ENCODE data around the gene CA10. TPM values are rescaled to one million over a fixed set of nuclear protein-coding genes. Genes with fewer than 3 reads are reported as not detected.

The CA10 gene
- total RNA-seq, 1 donor = not detected

DNA sequence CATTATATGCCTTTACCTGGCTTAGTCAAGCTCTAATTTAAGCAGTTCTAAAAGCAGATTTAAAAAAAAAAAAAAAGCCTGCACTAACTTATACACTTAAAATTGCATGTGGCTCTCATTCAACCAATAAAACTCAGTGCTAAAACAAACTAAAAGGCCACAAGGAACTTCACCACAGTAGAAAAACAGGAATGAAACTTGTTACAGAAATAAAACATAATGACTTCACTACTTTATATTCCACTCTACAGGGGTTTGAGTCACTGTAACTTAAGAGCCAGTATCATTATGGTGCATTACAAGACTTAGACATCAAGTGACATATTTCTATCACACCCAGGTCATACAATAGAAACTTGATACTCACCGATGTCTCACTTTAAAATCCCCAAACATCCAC, 11.1 kb downstream of the CA10 start:
- no peak overlapping the region for H2AFZ ChIP-seq (ENCODE audit: low read length)
- no peak overlapping the region for H3K27ac ChIP-seq (ENCODE audit: low read depth, low read length)
- no peaks in the 10 kb centered on the region for H3K36me3 ChIP-seq (ENCODE audit: insufficient read depth, low read length)
- no peak for DNase-seq (ENCODE audit: insufficient read length, low spot score, missing footprints)
- TF ChIP-seq CTCF (IDR thresholded peaks at IDR 0.05; ENCODE audit: extremely low read depth, low read depth, low read length) = no peak
- H4K20me1 ChIP-seq (ENCODE audit: insufficient read depth, low read length) = no peaks in the 10 kb centered on the region
- H3K9me3 ChIP-seq (ENCODE audit: low read depth, low read length) = no peaks in the 10 kb centered on the region
- no peaks in the 10 kb centered on the region for H3K79me2 ChIP-seq (ENCODE audit: insufficient read depth, low read length)
- no peaks in the 10 kb centered on the region for H3K27me3 ChIP-seq (ENCODE audit: insufficient read depth, low read length)
- H3K4me2 ChIP-seq (ENCODE audit: insufficient read depth, low read length) = no peak overlapping the region
- H3K4me1 ChIP-seq (ENCODE audit: insufficient read depth, low read length) = no peaks in the 10 kb centered on the region
- no peak overlapping the region for H3K4me3 ChIP-seq (ENCODE audit: insufficient read depth, low read length)

DNA sequence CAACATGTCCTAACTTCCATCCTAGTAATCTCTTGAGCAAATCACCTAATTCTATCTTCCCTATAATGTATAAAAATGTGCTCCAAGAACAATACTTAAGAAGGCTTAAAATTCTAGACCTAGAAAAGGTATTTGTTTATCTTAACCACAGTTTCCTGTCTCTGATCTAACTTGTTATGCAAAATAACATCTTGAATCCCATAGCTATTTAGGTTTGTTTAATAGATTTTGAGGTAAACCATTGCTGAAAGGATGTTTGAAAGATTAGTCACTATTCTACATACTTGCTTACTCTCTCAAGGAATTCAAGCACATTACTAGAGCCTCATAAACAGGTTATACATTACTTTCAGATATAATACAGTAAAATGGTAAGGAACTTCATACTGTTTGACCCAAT, 13.0 kb downstream of the CA10 start:
- H3K9me3 ChIP-seq (ENCODE audit: low read depth, low read length) = no peaks in the 10 kb centered on the region
- no peaks in the 10 kb centered on the region for H3K27me3 ChIP-seq (ENCODE audit: insufficient read depth, low read length)
- no peak overlapping the region for H3K4me3 ChIP-seq (ENCODE audit: insufficient read depth, low read length)
- TF ChIP-seq CTCF (IDR thresholded peaks at IDR 0.05; ENCODE audit: extremely low read depth, low read depth, low read length) = no peak
- H3K4me1 ChIP-seq (ENCODE audit: insufficient read depth, low read length) = no peaks in the 10 kb centered on the region
- DNase-seq (ENCODE audit: insufficient read length, low spot score, missing footprints) = no peak
- no peak overlapping the region for H2AFZ ChIP-seq (ENCODE audit: low read length)
- H3K4me2 ChIP-seq (ENCODE audit: insufficient read depth, low read length) = no peak overlapping the region
- H3K27ac ChIP-seq (ENCODE audit: low read depth, low read length) = no peak overlapping the region
- no peaks in the 10 kb centered on the region for H3K36me3 ChIP-seq (ENCODE audit: insufficient read depth, low read length)
- H3K79me2 ChIP-seq (ENCODE audit: insufficient read depth, low read length) = no peaks in the 10 kb centered on the region
- no peaks in the 10 kb centered on the region for H4K20me1 ChIP-seq (ENCODE audit: insufficient read depth, low read length)

DNA sequence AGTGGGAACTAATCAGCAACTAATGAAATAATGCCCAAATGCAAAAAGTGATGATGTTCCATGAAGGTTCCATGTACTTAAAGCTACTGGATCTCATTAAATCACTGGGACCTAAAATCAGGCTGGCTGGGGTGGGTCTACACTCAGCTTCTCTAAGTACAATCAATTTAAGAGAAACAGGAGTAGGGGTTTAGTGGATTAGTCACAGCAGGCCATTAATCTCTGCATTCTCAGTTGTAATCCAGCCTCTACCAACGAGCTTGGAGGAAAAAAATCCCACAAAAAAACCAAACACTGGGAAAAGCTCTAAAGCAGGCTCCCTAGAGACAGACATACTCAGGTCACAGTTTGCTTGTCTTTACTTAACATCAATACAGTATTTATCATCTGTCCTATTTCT, 15.0 kb downstream of the CA10 start:
- Histone ChIP-seq H3K4me2 (ENCODE audit: insufficient read depth, low read length) (no peak overlapping the region), H3K27ac (ENCODE audit: low read depth, low read length) (no peak overlapping the region), H3K79me2 (ENCODE audit: insufficient read depth, low read length) (no peaks in the 10 kb centered on the region), H3K4me1 (ENCODE audit: insufficient read depth, low read length) (no peaks in the 10 kb centered on the region), H3K27me3 (ENCODE audit: insufficient read depth, low read length) (no peaks in the 10 kb centered on the region), H3K36me3 (ENCODE audit: insufficient read depth, low read length) (no peaks in the 10 kb centered on the region), H4K20me1 (ENCODE audit: insufficient read depth, low read length) (no peaks in the 10 kb centered on the region), H2AFZ (ENCODE audit: low read length) (no peak overlapping the region), H3K9me3 (ENCODE audit: low read depth, low read length) (no peaks in the 10 kb centered on the region), H3K4me3 (ENCODE audit: insufficient read depth, low read length) (no peak overlapping the region)
- TF ChIP-seq CTCF (IDR thresholded peaks at IDR 0.05; ENCODE audit: extremely low read depth, low read depth, low read length) = no peak
- DNase-seq (ENCODE audit: insufficient read length, low spot score, missing footprints) = no peak

- no peaks in the 10 kb centered on the region for H3K9me3 ChIP-seq (ENCODE audit: low read depth, low read length)
- H3K36me3 ChIP-seq (ENCODE audit: insufficient read depth, low read length) = no peaks in the 10 kb centered on the region
- H3K79me2 ChIP-seq (ENCODE audit: insufficient read depth, low read length) = no peaks in the 10 kb centered on the region
- no peak for DNase-seq (ENCODE audit: insufficient read length, low spot score, missing footprints)
- no peak overlapping the region for H2AFZ ChIP-seq (ENCODE audit: low read length)
- no peaks in the 10 kb centered on the region for H3K4me1 ChIP-seq (ENCODE audit: insufficient read depth, low read length)
- H3K4me3 ChIP-seq (ENCODE audit: insufficient read depth, low read length) = no peak overlapping the region
- H3K27ac ChIP-seq (ENCODE audit: low read depth, low read length) = no peak overlapping the region
- H4K20me1 ChIP-seq (ENCODE audit: insufficient read depth, low read length) = no peaks in the 10 kb centered on the region
- H3K27me3 ChIP-seq (ENCODE audit: insufficient read depth, low read length) = no peaks in the 10 kb centered on the region
- TF ChIP-seq CTCF (IDR thresholded peaks at IDR 0.05; ENCODE audit: extremely low read depth, low read depth, low read length) = no peak
- no peak overlapping the region for H3K4me2 ChIP-seq (ENCODE audit: insufficient read depth, low read length)
Measured at GRCh38 chr17:52140601-52141000, 17.9 kb downstream of the CA10 start.
